Renal cortex interstitium (tissue), 15 donors: Measurements from ENCODE around the gene CD99. TPM values are rescaled to one million over a fixed set of nuclear protein-coding genes. Genes with fewer than 3 reads are reported as not detected.

ENCODE experiments used
- DNase-seq, 11 donors: peaks; one replicate each; pipeline ENCODE4 v3.0.0-alpha.2; 2013; ENCODE audit warnings: low read depth in 9 of 11, low spot score in 4 of 11; ENCODE audit errors: extremely low read depth in 1 of 11
- long read RNA-seq, 16 experiments: transcript quantifications; one replicate each; lab custom pipeline, GENCODE V29; 2026
- polyA plus RNA-seq, 3 donors: library from polyadenylated mRNA; unstranded; fragments of 120-200 nt; gene quantifications; one replicate each; pipeline ENCODE4 v1.2.1, GENCODE V29; 2013; ENCODE audit not compliant: insufficient read length in 3 of 3

The CD99 gene
- polyA plus RNA-seq = 100 to 1,000 TPM; 152 to 198 (median 196) TPM
- long read RNA-seq, donor 1, transcript CD99-205 (10 exons, 1,291 nt) = major isoform, 57 of 76 reads
- long read RNA-seq, donor 1, transcript CD99-212 (10 exons, 1,089 nt) = minor isoform, 7 of 76 reads
- long read RNA-seq, donor 1, transcript CD99-215 (3 exons, 583 nt) = minor isoform, 5 of 76 reads
- long read RNA-seq, donor 1, partial matches to known transcripts = 0 of 76 reads
- long read RNA-seq, donor 1, other reads (novel, unspliced or antisense) = 0 of 76 reads
- long read RNA-seq, donor 2, transcript CD99-205 (10 exons, 1,291 nt) = major isoform, 44 of 64 reads
- long read RNA-seq, donor 2, transcript CD99-212 (10 exons, 1,089 nt) = minor isoform, 8 of 64 reads
- long read RNA-seq, donor 2, partial matches to known transcripts = 7 of 64 reads
- long read RNA-seq, donor 2, other reads (novel, unspliced or antisense) = 0 of 64 reads
- long read RNA-seq, donor 3, transcript CD99-205 (10 exons, 1,291 nt) = major isoform, 118 of 323 reads
- long read RNA-seq, donor 3, transcript CD99-212 (10 exons, 1,089 nt) = minor isoform, 9 of 323 reads
- long read RNA-seq, donor 3, partial matches to known transcripts = 187 of 323 reads
- long read RNA-seq, donor 3, other reads (novel, unspliced or antisense) = 0 of 323 reads
- long read RNA-seq, donor 4, transcript CD99-205 (10 exons, 1,291 nt) = major isoform, 57 of 75 reads
- long read RNA-seq, donor 4, transcript CD99-212 (10 exons, 1,089 nt) = minor isoform, 5 of 75 reads
- long read RNA-seq, donor 4, partial matches to known transcripts = 9 of 75 reads
- long read RNA-seq, donor 4, other reads (novel, unspliced or antisense) = 0 of 75 reads
- long read RNA-seq, donor 5, transcript CD99-212 (10 exons, 1,089 nt) = minor isoform, 7 of 135 reads
- long read RNA-seq, donor 5, transcript CD99-205 (10 exons, 1,291 nt) = major isoform, 89 of 135 reads
- long read RNA-seq, donor 5, transcript CD99-204 (9 exons, 892 nt) = minor isoform, 8 of 135 reads
- long read RNA-seq, donor 5, partial matches to known transcripts = 28 of 135 reads
- long read RNA-seq, donor 5, other reads (novel, unspliced or antisense) = 0 of 135 reads
- long read RNA-seq, donor 6, transcript CD99-205 (10 exons, 1,291 nt) = major isoform, 69 of 194 reads
- long read RNA-seq, donor 6, transcript CD99-212 (10 exons, 1,089 nt) = minor isoform, 6 of 194 reads
- long read RNA-seq, donor 6, partial matches to known transcripts = 113 of 194 reads
- long read RNA-seq, donor 6, other reads (novel, unspliced or antisense) = 0 of 194 reads
- long read RNA-seq, donor 7, transcript CD99-205 (10 exons, 1,291 nt) = major isoform, 87 of 110 reads
- long read RNA-seq, donor 7, transcript CD99-212 (10 exons, 1,089 nt) = minor isoform, 7 of 110 reads
- long read RNA-seq, donor 7, partial matches to known transcripts = 10 of 110 reads
- long read RNA-seq, donor 7, other reads (novel, unspliced or antisense) = 0 of 110 reads
- long read RNA-seq, donor 8, transcript CD99-212 (10 exons, 1,089 nt) = minor isoform, 22 of 319 reads
- long read RNA-seq, donor 8, transcript CD99-205 (10 exons, 1,291 nt) = major isoform, 114 of 319 reads
- long read RNA-seq, donor 8, transcript CD99-204 (9 exons, 892 nt) = minor isoform, 8 of 319 reads
- long read RNA-seq, donor 8, partial matches to known transcripts = 164 of 319 reads
- long read RNA-seq, donor 8, other reads (novel, unspliced or antisense) = 0 of 319 reads
- long read RNA-seq, donor 9, transcript CD99-205 (10 exons, 1,291 nt) = major isoform, 83 of 122 reads
- long read RNA-seq, donor 9, transcript CD99-212 (10 exons, 1,089 nt) = minor isoform, 10 of 122 reads
- long read RNA-seq, donor 9, partial matches to known transcripts = 23 of 122 reads
- long read RNA-seq, donor 9, other reads (novel, unspliced or antisense) = 0 of 122 reads
- long read RNA-seq, donor 10, transcript CD99-205 (10 exons, 1,291 nt) = major isoform, 68 of 90 reads
- long read RNA-seq, donor 10, transcript CD99-212 (10 exons, 1,089 nt) = minor isoform, 6 of 90 reads
- long read RNA-seq, donor 10, partial matches to known transcripts = 7 of 90 reads
- long read RNA-seq, donor 10, other reads (novel, unspliced or antisense) = 0 of 90 reads
- long read RNA-seq, donor 11, transcript CD99-212 (10 exons, 1,089 nt) = minor isoform, 8 of 179 reads
- long read RNA-seq, donor 11, transcript CD99-205 (10 exons, 1,291 nt) = major isoform, 63 of 179 reads
- long read RNA-seq, donor 11, partial matches to known transcripts = 101 of 179 reads
- long read RNA-seq, donor 11, other reads (novel, unspliced or antisense) = 0 of 179 reads
- long read RNA-seq, donor 12, transcript CD99-205 (10 exons, 1,291 nt) = major isoform, 32 of 87 reads
- long read RNA-seq, donor 12, partial matches to known transcripts = 48 of 87 reads
- long read RNA-seq, donor 12, other reads (novel, unspliced or antisense) = 0 of 87 reads
- long read RNA-seq, donor 13, transcript CD99-205 (10 exons, 1,291 nt) = major isoform, 92 of 213 reads
- long read RNA-seq, donor 13, transcript CD99-212 (10 exons, 1,089 nt) = minor isoform, 9 of 213 reads
- long read RNA-seq, donor 13, partial matches to known transcripts = 104 of 213 reads
- long read RNA-seq, donor 13, other reads (novel, unspliced or antisense) = 0 of 213 reads
- long read RNA-seq, donor 14, transcript CD99-212 (10 exons, 1,089 nt) = minor isoform, 12 of 87 reads
- long read RNA-seq, donor 14, transcript CD99-205 (10 exons, 1,291 nt) = major isoform, 66 of 87 reads
- long read RNA-seq, donor 14, partial matches to known transcripts = 0 of 87 reads
- long read RNA-seq, donor 14, other reads (novel, unspliced or antisense) = 0 of 87 reads
- long read RNA-seq, donor 15, transcript CD99-205 (10 exons, 1,291 nt) = major isoform, 53 of 64 reads
- long read RNA-seq, donor 15, partial matches to known transcripts = 0 of 64 reads
- long read RNA-seq, donor 15, other reads (novel, unspliced or antisense) = 0 of 64 reads
- long read RNA-seq, donor 16, transcript CD99-204 (9 exons, 892 nt) = minor isoform, 8 of 576 reads
- long read RNA-seq, donor 16, transcript CD99-205 (10 exons, 1,291 nt) = major isoform, 208 of 576 reads
- long read RNA-seq, donor 16, transcript CD99-212 (10 exons, 1,089 nt) = minor isoform, 22 of 576 reads
- long read RNA-seq, donor 16, partial matches to known transcripts = 322 of 576 reads
- long read RNA-seq, donor 16, other reads (novel, unspliced or antisense) = 6 of 576 reads

GRCh38 chrX:2690856-2691542 is at the start of gene CD99:
TSS of gene CD99 (plus strand) at chrX:2691295. CDS start at chrX:2691361, 66 bp downstream.
- peak; percentile 66 to 86 (median 79) for DNase-seq

- no peak for DNase-seq
Measured at GRCh38 chrX:2642146-2642545, 48.9 kb upstream of the CD99 start.

GRCh38 chrX:2642791-2643190 is 48.3 kb upstream of the CD99 start:
- no peak for DNase-seq

GRCh38 chrX:2643880-2644279 is 47.2 kb upstream of the CD99 start:
- no peak for DNase-seq

GRCh38 chrX:2645563-2645962 is 45.5 kb upstream of the CD99 start:
- no peak for DNase-seq

GRCh38 chrX:2647627-2648026 is 43.5 kb upstream of the CD99 start:
- no peak for DNase-seq

- no peak for DNase-seq
Measured at GRCh38 chrX:2650037-2650436, 41.1 kb upstream of the CD99 start.

GRCh38 chrX:2650865-2651264 is 40.2 kb upstream of the CD99 start:
- DNase-seq = no peak

- no peak for DNase-seq
Measured at GRCh38 chrX:2652106-2652505, 39.0 kb upstream of the CD99 start.

GRCh38 chrX:2654436-2655340 is 36.4 kb upstream of the CD99 start:
- no peak for DNase-seq

- DNase-seq = no peak
Measured at GRCh38 chrX:2656257-2656836, 34.7 kb upstream of the CD99 start.

GRCh38 chrX:2657532-2658113 is 33.5 kb upstream of the CD99 start:
- DNase-seq = no peak
